Measurements from ENCODE around the gene HNRNPCL4.
"Not testable (repeated sequence)": the region's sequence is repeated elsewhere in the genome, so short reads cannot be mapped to it uniquely, and the experiment has no call there.

The HNRNPCL4 gene

GRCh38 chr1:13165531-13165930 lies at the start of gene HNRNPCL4:
TSS of gene HNRNPCL4 (minus strand) at chr1:13165631. CDS start at chr1:13165467, 164 bp downstream.
- DNase-seq, result not testable (repeated sequence)

GRCh38 chr1:13208712-13209111 lies 43.3 kb upstream of the HNRNPCL4 start:
- DNase-seq, result not testable (repeated sequence)

DNA sequence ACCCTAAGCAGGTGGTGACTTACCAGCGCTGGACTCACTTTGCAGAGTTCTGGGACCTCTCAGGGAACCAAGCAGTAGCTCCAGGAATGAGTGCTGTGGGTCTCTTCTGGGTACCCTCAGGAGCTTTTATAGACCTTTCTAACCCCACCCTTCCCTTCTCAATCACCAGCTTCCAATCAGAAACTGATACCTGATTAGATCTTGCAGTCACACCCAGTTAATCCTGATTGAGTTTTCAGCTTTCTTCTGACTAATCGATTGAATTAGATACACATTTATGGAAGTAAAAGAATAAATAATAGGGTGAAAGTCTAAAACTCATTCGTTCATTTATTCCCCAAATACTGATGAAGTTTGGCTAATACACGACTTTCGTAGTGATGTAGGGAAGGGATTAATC lies 35.9 kb upstream of the HNRNPCL4 start, which contains the start of gene PRAMEF13:
TSS of gene PRAMEF13 (minus strand) at position 101 of the 400 bp plus-strand sequence. CDS start 1,820 bp downstream, outside the sequence.
- DNase-seq, result not testable (repeated sequence)

DNA sequence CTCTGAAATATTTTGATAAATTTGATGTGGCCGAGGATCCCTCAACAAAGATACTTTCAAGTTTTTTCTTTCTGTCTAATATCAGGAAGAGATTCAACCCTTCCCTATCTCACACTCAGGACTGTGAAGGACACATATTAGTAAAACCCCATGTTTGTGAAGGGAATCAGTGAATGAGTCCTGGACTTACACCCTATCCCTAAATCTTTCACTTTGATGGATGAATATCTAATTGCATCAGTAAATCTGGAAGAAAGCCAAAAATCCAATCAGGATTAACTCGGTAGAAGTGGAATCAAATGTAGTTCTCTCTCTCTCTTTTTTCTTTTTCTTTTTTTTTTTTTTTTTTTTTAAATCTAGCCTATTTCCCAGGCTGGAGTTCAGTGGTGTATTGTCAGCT lies 6.1 kb upstream of the HNRNPCL4 start, which contains the start of gene PRAMEF9:
TSS of gene PRAMEF9 (plus strand) at position 301 of the 400 bp plus-strand sequence. CDS start 3,433 bp downstream, outside the sequence.
- not testable (repeated sequence) for DNase-seq

DNA sequence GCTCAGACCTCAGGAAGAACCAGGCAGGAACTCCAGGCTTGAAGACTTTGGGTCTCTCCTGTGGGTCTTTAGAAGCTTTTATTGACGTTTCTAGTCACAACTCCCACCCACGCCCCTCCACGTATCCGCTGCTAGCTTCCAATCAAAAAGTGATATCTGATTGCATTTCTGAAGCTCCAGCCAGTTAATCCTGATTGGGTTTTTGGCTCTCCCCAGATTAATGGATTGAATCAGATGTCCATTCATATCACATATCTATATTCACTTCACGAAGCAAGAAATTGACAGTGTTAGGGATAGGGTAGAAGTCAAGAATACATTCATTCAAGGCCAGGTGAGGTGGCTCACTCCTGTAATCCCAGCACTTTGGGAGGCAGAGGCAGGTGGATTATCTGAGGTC lies 9.5 kb downstream of the HNRNPCL4 start, which contains the start of gene PRAMEF26:
TSS of gene PRAMEF26 (minus strand) at position 101 of the 400 bp plus-strand sequence. CDS start 2,914 bp downstream, outside the sequence.
- DNase-seq, result not testable (repeated sequence)

- DNase-seq, result not testable (repeated sequence)
These were observed 48.7 kb downstream of the HNRNPCL4 start, which contains the start of gene HNRNPCL2 for GRCh38 chr1:13116754-13117153. TSS of gene HNRNPCL2 (minus strand) at chr1:13116854. CDS start at chr1:13116400, 454 bp downstream.

Data from NCI-H526 (cell line).